GM19099 (cell line): ENCODE data around the gene DHRS3.

Source experiments
- POLR2A ChIP-seq: IDR thresholded peaks from 3 replicates; pipeline ENCODE4 v1.6.1; 2011; ENCODE audit warnings: low read depth; ENCODE audit not compliant: insufficient read length; ENCODE audit errors: extremely low read depth

DHRS3 gene

GRCh38 chr1:12518931-12519692, 98.9 kb downstream of the DHRS3 start:
- no peak for TF ChIP-seq POLR2A
